Astrocyte (in vitro differentiated cells and primary cell): ENCODE measurements around the gene PFKFB2.

Experiments used
- EZH2 ChIP-seq: IDR thresholded peaks from 2 replicates; pipeline ENCODE4 v1.6.1; 2012; ENCODE audit warnings: mild to moderate bottlenecking, low read length, inconsistent platforms; ENCODE audit not compliant: insufficient read depth
- TF ChIP-seq, protein P1 (sequence below): IDR thresholded peaks from 2 replicates; pipeline ENCODE4 v1.5.1; 2011; ENCODE audit warnings: low read depth, mild to moderate bottlenecking, inconsistent platforms, low read length, moderate library complexity; ENCODE audit not compliant: insufficient read depth

DNA sequence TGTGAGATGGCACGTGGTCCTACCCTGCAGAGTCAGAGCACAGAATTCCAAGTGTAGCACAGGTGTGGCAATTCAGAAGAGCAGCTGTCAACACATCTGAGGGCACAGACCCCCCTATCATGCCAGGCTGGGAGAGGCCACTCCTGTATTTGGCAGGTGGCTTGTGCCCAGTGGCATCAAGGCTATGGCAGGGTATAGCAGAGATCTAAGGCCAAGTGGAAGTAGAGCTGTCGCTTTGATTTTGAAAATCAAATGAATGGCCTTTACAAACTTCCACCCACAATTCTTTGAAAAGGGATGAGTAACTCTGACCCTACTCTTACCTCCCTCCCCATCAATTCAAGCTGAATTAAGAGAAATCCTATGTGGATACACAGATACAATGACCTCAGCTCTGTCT lies 33.9 kb upstream of the PFKFB2 start:
- TF ChIP-seq EZH2 = no peak
- TF ChIP-seq, protein P1, sequence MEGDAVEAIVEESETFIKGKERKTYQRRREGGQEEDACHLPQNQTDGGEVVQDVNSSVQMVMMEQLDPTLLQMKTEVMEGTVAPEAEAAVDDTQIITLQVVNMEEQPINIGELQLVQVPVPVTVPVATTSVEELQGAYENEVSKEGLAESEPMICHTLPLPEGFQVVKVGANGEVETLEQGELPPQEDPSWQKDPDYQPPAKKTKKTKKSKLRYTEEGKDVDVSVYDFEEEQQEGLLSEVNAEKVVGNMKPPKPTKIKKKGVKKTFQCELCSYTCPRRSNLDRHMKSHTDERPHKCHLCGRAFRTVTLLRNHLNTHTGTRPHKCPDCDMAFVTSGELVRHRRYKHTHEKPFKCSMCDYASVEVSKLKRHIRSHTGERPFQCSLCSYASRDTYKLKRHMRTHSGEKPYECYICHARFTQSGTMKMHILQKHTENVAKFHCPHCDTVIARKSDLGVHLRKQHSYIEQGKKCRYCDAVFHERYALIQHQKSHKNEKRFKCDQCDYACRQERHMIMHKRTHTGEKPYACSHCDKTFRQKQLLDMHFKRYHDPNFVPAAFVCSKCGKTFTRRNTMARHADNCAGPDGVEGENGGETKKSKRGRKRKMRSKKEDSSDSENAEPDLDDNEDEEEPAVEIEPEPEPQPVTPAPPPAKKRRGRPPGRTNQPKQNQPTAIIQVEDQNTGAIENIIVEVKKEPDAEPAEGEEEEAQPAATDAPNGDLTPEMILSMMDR = no peak
